Suprapubic skin (tissue), 4 donors: Measurements from ENCODE around the gene RNF223.

ENCODE experiments used
- EP300 ChIP-seq: sonication (generic); formaldehyde crosslinking; IDR thresholded peaks from one replicate; pipeline ENCODE4 v1.6.1; 2017; ENCODE audit warnings: antibody characterized with exemption
- POLR2A ChIP-seq, 2 donors: fragments of 450-650 bp; IDR thresholded peaks; one replicate each; pipeline ENCODE4 v1.6.1; 2017; ENCODE audit warnings: antibody characterized with exemption in 2 of 2, mild to moderate bottlenecking in 2 of 2, moderate library complexity in 2 of 2
- POLR2AphosphoS5 ChIP-seq, 3 donors: sonication (generic); formaldehyde crosslinking; IDR thresholded peaks; one replicate each; pipeline ENCODE4 v1.6.1; 2017; ENCODE audit warnings: antibody characterized with exemption in 3 of 3
- TF ChIP-seq, protein P1 (sequence below), 2 donors: fragments of 200-600 bp in 1 of 2; fragments of 450-650 bp in 1 of 2; sonication (generic) in 1 of 2; IDR thresholded peaks; one replicate each; pipeline ENCODE4 v1.5.1; 2016 to 2019; ENCODE audit warnings: antibody characterized with exemption in 2 of 2, mild to moderate bottlenecking in 1 of 2, moderate library complexity in 1 of 2

DNA sequence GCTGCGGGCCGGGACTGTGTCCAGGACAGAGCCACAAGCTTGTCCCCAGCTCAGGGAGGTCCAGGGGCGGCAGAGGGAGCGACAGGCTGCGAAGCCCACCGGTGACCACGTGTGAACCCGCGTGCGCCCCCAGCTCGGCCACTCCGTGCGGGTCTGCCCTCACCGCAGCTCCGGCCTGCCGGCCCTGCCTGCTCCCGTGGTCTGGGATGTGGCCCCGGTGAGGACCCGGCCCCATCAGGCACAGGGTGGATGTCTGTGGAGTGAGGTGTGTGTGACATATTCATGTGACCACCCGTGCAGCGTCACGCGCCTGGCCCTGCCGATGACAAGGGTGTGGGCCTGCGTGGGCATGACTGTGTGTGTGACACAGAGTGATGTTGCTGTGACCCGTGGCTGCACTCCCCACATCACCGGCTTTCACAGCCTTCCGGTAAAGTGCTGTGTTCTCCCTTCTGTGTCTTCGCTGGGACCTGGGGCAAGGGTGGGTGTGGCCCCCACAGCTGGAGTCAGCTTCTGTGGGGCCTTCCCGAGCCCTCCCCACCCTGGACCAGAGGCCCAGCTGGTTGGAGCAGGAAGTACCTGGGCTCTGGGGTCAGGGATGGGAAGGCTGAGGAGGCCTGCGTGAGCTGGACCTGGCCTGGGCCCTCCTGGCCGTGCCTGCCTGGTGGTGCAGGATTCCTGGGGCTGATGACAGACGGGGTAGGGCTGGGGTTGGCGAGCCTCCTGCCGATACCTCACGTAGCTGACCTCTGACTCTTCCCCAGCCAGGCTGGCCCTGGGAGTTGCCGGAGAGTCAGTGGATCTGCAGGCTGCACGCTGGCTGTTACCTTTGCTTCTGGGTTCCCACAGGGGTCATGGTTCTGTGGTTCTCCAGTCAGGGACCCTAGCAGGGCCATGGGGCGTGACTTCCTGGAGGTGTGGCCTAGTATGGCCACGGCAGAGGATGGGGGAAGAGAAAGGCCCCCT is 4.1 kb downstream of the RNF223 start:
- TF ChIP-seq, protein P1, sequence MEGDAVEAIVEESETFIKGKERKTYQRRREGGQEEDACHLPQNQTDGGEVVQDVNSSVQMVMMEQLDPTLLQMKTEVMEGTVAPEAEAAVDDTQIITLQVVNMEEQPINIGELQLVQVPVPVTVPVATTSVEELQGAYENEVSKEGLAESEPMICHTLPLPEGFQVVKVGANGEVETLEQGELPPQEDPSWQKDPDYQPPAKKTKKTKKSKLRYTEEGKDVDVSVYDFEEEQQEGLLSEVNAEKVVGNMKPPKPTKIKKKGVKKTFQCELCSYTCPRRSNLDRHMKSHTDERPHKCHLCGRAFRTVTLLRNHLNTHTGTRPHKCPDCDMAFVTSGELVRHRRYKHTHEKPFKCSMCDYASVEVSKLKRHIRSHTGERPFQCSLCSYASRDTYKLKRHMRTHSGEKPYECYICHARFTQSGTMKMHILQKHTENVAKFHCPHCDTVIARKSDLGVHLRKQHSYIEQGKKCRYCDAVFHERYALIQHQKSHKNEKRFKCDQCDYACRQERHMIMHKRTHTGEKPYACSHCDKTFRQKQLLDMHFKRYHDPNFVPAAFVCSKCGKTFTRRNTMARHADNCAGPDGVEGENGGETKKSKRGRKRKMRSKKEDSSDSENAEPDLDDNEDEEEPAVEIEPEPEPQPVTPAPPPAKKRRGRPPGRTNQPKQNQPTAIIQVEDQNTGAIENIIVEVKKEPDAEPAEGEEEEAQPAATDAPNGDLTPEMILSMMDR (IDR thresholded peaks at IDR 0.05), result no peak
- TF ChIP-seq EP300 (no peak), POLR2A (IDR thresholded peaks at IDR 0.05) (no peak), POLR2AphosphoS5 (IDR thresholded peaks at IDR 0.05) (no peak)
